Upper lobe of left lung (tissue), 4 donors: ENCODE measurements around the gene TPT1.

Experiments
- CTCF ChIP-seq, 6 experiments: fragments of 450-650 bp in 4 of 6; fragments of 200-600 bp in 2 of 6; sonication (generic) in 2 of 6; IDR thresholded peaks; one replicate each; pipeline ENCODE4 v1.5.1; 2016 to 2019; ENCODE audit warnings: antibody characterized with exemption in 6 of 6
- POLR2A ChIP-seq, 4 donors: fragments of 450-650 bp; IDR thresholded peaks; one replicate each; pipeline ENCODE4 v1.5.1; 2016 to 2017; ENCODE audit warnings: antibody characterized with exemption in 4 of 4, mild to moderate bottlenecking in 2 of 4
- POLR2AphosphoS5 ChIP-seq, 2 donors: sonication (generic); formaldehyde crosslinking; IDR thresholded peaks; one replicate each; pipeline ENCODE4 v1.5.1; 2017; ENCODE audit warnings: antibody characterized with exemption in 2 of 2

GRCh38 chr13:45352031-45352430 lies 11.0 kb upstream of the TPT1 start:
- no peak for TF ChIP-seq CTCF (IDR thresholded peaks at IDR 0.05)
- no peak for TF ChIP-seq POLR2A (IDR thresholded peaks at IDR 0.05)
- TF ChIP-seq POLR2AphosphoS5 (IDR thresholded peaks at IDR 0.05): no peak
